Measurements from ENCODE around the gene CD82.

- TF ChIP-seq CTCF (IDR thresholded peaks at IDR 0.05) (no peak), POLR2A (IDR thresholded peaks at IDR 0.05) (no peak)
These were observed 63.6 kb downstream of the CD82 start for GRCh38 chr11:44628730-44629700.
